Fibroblast of villous mesenchyme (primary cell): ENCODE results near the gene P2RY6. TPM values are rescaled to one million over a fixed set of nuclear protein-coding genes. Genes with fewer than 3 reads are reported as not detected.

Experiments used
- DNase-seq: peaks from one replicate; pipeline ENCODE4 v3.0.0-alpha.2; 2010; ENCODE audit warnings: low read depth
- H3K4me3 ChIP-seq: 2 replicates; pipeline ENCODE4 v1.5.1; 2011; ENCODE audit warnings: low read depth, mild to moderate bottlenecking, low read length
- CTCF ChIP-seq: IDR thresholded peaks from 2 replicates; pipeline ENCODE4 v1.5.1; 2012; ENCODE audit warnings: low read depth, mild to moderate bottlenecking, low read length; ENCODE audit not compliant: insufficient read depth
- total RNA-seq: library from RNA; depleted of rRNA; stranded (reverse); fragments of >200 nt; gene quantifications from 2 replicates; pipeline ENCODE4 v1.2.3, GENCODE V29; 2012

Gene P2RY6
- total RNA-seq, 1 donor: not detected

- peak overlapping the region; percentile 1 for H3K4me3 ChIP-seq
- peak; percentile 75 for DNase-seq
- no peak for TF ChIP-seq CTCF
These were observed 59.2 kb downstream of the P2RY6 start for GRCh38 chr11:73331138-73331916.

DNA sequence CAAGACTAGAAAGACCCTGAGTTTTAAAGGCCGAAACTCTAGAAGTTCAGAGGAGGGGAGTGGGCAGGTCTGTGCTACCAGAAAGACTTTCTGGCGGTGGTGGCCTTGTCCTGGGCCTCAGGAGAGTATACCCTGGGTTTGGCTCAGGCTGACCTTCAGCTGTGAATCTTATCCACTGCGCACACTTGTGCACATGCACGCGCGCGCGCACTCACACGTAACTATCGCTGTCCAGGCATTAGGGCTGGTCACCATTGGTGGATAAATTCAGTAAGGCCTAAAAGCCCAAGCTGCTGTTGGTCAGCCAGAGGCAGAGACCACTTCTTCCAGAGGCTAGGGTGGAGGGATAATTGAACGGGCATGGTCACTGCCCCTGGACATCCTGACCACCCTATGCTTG lies 61.0 kb downstream of the P2RY6 start:
- H3K4me3 ChIP-seq: no peak overlapping the region
- DNase-seq: no peak
- no peak for TF ChIP-seq CTCF

DNA sequence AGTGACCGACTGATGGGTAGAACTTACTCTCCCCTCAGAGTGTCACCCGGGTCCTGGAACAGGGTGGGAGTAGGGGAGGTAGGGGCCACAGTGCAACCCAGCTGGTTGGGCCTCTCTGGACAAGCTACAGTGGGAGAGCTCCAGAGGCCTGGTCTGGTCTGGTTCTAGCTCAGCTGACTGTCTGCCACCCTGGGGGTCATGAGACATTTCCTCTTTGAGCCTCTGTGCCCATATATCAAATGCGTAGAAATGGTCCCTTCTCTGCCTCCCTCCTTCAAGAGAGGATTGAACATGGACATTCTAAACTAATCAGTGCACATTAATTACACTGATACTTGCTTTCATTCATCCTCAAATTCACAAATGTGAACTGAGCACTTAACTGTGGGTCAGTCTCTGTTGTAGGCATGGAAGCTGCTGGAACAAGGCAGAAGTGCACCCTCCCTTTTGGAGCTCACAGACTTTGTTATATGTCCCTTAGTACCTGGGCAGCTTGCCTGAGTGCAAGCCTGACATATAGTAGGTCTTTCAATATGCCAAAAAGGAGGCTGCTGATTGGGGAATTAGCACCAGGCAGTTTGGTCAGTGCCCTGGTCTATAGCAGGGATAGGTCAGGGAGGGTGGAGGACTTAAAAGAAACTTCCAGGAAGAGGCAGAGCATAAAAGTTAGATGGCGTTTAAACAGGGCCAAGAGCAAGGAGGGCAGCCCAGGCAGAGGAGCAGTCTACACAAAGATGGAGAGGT lies 61.7 kb downstream of the P2RY6 start:
- no peak for TF ChIP-seq CTCF
- DNase-seq: no peak
- H3K4me3 ChIP-seq: peak overlapping the region; percentile 10

DNA sequence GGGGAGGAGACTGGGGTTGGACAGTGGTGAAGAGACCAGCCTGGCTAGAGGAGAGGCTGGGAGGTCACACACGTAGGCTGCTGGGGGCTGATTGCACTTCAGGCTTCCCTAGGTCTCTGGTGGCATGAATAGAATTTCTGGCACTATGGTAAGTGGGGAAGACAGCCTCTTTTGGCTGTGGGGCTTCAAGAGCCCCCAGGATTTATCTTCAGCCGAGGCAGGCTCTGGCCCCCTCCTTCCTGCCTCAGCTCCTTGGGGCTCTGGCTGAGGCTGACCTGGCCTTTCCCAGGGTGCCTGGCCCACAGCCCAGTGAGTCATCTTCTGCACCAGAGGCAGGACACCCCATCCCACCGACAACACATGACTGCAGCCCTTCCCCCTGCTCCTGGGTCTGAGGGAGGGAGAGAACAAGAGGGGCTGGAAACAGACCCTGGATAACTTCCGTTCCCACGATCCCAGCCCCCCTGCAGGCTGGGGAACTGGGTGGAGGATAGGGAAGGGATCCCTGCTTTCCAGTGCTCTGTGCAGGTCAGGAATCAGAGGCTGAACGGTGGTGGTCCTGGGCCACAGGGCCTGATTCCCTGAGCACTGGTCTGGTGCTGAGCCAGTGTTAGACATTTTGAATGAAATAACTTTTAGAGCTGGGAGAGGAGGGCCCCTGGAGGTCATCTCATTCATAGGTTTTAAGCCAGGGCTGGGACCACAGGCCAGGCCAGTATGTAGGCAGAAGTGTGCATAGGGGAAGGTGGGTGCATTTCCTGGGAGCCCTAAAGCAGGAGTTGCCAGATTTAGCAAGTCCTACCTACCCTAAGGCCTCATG lies 62.5 kb downstream of the P2RY6 start:
- H3K4me3 ChIP-seq: peak overlapping the region; percentile 10
- TF ChIP-seq CTCF: no peak
- peak; percentile 97 for DNase-seq

- peak; percentile 99 for TF ChIP-seq CTCF
- no peak overlapping the region for H3K4me3 ChIP-seq
- DNase-seq: peak; percentile 92
These were observed 63.2 kb downstream of the P2RY6 start for GRCh38 chr11:73335204-73335923.

DNA sequence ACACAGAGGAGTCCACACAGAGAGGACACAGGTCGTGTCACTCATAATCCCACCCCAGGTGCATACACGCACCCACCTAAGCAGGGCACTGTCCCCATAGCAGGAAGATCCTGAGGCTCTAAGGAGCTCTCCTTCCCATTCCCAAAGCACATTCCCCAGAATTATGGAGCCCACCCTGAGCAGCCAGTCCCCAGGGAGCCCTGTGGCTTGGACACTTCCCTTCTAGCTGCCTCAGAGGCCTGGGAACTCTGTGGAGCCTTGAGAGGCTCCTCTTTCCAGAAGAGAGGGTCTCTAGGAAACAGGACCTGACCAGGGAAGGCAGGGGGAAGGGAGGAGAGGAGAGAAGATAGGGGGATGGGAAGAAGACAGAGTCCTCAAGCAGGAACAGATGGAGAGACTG lies 65.7 kb downstream of the P2RY6 start:
- H3K4me3 ChIP-seq: no peak overlapping the region
- TF ChIP-seq CTCF: no peak
- no peak for DNase-seq
